Muscle of back (tissue), 11 donors: Measurements from ENCODE around the gene SIL1. TPM values are rescaled to one million over a fixed set of nuclear protein-coding genes. Genes with fewer than 3 reads are reported as not detected.
"Not testable (repeated sequence)": the region's sequence is repeated elsewhere in the genome, so short reads cannot be mapped to it uniquely, and the experiment has no call there.

Experiments used
- DNase-seq, 3 donors: peaks; one replicate each; pipeline versions ENCODE4 v3.0.0 to v3.0.0-alpha.2; 2013
- polyA plus RNA-seq, 10 donors: library from polyadenylated mRNA; unstranded; fragments of 120-200 nt; gene quantifications; one replicate each; pipeline ENCODE4 v1.2.1, GENCODE V29; 2013; ENCODE audit not compliant: insufficient read length in 10 of 10

SIL1 gene
- polyA plus RNA-seq, 10 donors = 21.2 to 33.5 (median 25.3) TPM

DNA sequence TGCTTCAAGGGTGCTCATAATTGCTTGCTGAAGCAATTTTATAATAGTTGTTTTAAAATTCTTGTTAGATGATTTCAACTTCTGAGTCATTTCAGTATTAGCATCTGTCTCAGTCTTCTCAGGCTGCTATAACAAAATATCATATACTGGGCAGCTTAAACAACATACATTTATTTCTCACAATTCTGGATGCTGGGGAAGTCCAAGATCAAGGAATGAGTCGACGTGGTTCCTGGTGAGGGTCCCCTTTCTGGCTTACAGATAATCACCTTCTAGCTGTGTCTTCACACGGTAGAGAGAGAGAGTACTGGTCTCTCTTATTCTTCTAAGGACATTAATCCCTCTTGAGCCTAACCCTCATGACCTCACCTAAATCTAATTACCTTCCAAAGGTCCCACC, 160.4 kb downstream of the SIL1 start:
- no peak for DNase-seq

- DNase-seq = not testable (repeated sequence)
Observed at GRCh38 chr5:139036332-139036731, 161.8 kb downstream of the SIL1 start.

- no peak for DNase-seq
Observed at GRCh38 chr5:139027150-139027549, 171.0 kb downstream of the SIL1 start.

DNA sequence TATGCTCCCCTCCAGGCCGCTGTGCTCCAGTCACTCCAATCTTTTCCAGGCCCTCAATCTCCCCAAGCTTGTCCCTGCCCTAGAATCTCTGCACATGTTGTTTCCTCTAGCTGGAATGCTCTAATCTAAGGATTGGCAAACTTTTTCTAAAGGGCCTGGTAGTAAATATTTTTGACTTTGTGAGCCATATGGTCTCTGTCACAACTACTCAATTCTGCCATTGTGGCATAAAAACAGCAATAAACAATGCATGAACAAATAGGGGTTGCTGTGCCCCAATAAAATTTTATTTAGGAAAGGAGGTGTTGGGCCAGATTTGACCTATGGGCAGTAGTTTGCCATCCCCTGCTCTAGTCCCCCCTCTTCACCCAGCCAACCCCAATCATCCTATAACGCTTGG, 172.5 kb downstream of the SIL1 start:
- no peak for DNase-seq

DNA sequence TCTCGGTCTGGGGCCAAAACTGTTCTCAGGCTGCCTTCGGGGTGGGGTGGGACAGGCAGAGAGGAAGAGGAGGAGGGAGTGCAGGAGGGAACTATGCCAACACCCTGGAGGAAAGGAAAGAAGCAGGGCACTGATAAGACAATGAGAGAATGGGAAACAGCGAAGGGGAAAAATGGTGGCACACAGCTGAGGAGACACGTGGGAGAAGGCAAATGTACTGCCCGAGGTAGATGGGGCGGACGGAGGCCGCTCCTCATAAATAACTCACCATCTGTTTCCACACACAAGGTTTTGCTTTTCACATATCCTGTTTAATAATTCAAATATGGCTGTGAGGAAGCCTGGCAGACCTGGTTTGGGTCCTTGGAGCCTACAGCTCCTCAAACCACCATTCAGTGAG, 174.9 kb downstream of the SIL1 start:
- no peak for DNase-seq

DNA sequence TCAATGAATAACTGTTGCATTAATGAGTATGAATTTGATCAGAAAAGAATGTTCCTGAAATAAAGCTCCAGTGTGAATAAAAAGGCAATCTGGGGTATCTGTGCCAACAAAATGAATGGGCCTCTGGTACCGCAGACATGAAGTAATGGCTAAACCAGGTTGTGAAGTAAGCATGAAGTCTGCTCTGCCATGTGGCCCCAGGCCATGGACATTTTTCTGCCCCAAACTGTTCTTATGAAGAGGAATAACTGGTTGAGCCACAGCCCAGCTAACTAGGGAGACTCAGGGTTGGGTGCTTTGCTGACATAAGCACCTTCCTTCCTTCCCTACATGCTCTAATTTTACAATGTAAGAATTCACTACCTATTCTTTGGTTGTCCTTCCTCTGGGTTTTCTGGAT, 175.6 kb downstream of the SIL1 start:
- DNase-seq = peak in 2 of 3 donors; percentile 9 to 29

DNA sequence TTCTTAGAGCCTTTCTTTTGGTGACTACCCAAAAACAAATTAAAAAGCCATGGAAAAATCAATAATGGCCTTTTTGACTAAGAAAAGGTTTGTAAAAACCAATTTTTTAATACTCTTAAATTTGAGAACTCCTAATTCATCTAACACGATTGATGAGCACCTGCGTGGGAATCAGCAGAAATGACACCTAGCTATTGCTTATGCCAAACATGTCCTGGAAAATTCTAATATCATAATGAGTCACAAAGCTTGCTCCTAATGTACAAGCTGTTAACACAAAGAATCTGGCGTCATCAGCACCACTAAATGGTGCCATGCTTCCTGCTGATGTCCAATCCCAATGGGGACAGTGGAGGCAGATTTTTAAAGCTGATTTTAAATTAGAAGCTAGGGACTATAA, 176.8 kb downstream of the SIL1 start:
- DNase-seq = no peak

DNA sequence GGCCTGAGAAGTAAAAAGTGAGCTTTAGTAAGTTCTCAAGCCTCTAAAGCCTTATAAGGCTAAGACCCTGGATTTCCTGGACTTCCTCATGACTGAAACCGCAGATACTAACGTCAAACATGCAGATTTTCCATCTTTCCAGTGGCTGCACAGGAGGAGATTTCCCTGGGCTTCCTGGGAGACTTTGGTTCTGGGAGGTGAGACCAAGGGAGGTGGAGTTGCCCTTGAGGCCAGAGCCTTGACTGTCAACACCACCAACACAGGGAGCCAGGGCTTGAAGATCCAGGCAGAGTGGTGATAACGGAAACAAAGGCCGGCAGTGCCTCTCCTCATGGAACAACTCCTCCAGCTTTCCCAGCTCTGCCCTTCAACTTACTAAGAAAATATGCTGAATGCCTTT, 178.3 kb downstream of the SIL1 start:
- DNase-seq = no peak

GRCh38 chr5:139019211-139019610, 179.0 kb downstream of the SIL1 start:
- DNase-seq = no peak

- DNase-seq = no peak
Observed at GRCh38 chr5:139017624-139018023, 180.5 kb downstream of the SIL1 start.

GRCh38 chr5:139016186-139016585, 182.0 kb downstream of the SIL1 start:
- no peak for DNase-seq

- no peak for DNase-seq
Observed at GRCh38 chr5:139014726-139015125, 183.4 kb downstream of the SIL1 start.

GRCh38 chr5:139012176-139012575, 186.0 kb downstream of the SIL1 start:
- no peak for DNase-seq

- not testable (repeated sequence) for DNase-seq
Observed at GRCh38 chr5:139011156-139011555, 187.0 kb downstream of the SIL1 start.

- DNase-seq = no peak
Observed at GRCh38 chr5:139004374-139005307, 193.5 kb downstream of the SIL1 start.

GRCh38 chr5:138999674-139000073, 198.5 kb downstream of the SIL1 start:
- DNase-seq = no peak

DNA sequence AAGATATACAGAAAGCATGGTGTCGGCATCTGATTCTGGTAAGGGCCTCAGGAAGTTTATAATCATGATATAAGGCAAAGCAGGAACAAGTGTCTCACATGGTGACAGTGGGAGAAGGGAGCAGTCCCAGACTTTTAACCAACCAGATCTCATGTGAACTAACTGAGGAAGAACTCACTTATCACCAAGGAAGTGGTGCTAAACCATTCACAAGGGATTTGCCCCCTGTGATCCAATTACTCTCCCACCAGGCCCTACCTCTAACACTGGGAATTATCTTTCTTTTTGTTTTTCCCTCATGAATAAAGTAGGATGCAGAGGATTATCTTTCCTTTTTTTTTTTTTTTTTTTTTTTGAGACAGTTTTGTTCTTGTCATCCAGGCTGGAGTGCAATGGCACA, 199.6 kb downstream of the SIL1 start:
- DNase-seq = no peak

- no peak for DNase-seq
Observed at GRCh38 chr5:138996120-138996519, 202.0 kb downstream of the SIL1 start.

GRCh38 chr5:138990986-138991590, 207.1 kb downstream of the SIL1 start:
- DNase-seq = no peak

- no peak for DNase-seq
Observed at GRCh38 chr5:138989720-138990119, 208.4 kb downstream of the SIL1 start.

DNA sequence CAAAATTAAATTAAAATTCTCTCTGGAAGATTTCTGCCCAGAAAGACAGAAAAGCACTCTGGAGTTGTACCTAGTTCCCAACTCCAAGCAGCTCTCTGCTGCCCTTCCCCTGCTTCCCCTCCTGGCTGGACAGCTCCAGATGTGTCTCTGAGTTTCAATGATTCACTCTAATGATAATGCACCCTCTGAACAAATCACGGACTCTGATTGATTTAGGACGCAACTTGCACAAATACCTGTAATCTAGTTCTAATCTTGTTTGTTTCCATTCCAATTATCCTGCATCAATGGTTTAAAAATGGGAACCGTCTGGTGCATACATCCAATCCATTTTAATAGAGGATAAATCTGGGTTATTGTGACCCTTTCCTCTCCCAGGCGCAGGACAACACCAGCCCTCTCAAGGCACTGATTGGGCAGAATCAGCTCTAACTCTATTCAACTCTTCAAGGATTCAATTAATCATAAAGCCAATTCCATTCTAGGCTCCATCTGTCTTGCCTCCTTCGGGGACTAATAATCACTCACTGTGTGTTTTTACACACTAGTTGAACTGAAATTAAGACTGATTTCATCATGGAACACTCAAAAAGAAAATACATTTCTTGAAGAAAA, 211.9 kb downstream of the SIL1 start:
- no peak for DNase-seq

DNA sequence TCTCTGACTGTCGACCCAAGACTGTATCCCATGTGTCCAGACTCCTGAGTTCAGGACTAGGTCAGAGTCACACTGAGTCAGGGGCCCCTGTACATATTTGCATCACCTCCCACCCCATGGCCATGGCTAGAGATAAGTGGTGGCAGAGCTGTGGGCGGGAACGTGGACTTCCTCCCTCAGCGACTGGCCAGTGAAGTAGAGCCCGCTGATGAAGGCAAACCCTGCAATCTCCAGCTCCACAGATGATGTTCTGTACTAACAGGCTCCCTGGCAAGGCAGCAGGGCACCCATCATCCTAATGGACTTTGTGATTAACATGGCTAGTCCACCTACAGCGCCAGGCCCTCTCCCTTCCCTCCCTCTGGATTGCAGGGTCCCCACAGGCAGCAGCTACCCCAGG, 212.5 kb downstream of the SIL1 start:
- DNase-seq = no peak

GRCh38 chr5:138985256-138985655, 212.9 kb downstream of the SIL1 start:
- DNase-seq = no peak
